Measurements from ENCODE around the gene MRPL23.
A peak's percentile ranks its signal among the peaks of the same experiment; 100 is the strongest.

Gene MRPL23

DNA sequence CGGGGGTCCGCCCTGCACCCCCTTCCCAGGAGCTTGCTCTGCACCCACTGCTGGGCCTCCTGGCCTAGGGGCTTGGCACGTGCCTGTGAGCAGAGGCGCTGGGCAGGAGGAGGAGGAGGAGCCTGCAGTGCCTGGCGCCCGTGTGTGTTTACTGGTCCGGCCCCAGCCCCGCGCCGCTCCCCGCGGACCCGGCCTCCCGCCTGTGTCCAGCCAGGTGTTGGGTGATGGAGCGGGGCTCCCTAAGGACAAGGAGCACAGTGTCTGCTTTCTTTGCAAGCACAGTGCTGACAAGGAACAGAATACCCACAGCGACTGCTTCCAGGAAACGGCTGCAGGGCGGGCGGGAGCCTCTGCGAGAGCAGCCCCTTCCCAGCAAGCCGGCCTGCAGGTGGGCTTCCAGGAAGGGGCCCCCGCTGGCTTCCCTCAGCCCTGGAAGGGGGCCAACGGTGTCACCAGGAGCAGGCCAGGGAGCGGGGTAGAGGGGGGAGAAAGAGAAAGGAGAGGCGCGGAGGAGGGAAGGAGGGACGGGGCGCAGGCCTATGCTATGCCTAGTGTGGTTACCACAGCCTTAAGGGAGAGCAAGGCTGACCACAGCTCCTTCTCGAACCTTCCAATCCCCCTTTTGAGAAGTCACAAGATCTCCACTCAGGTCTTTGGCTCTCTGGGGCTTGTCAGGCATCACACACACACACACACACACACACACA lies 43.9 kb downstream of the MRPL23 start:
- no peak for DNase-seq (ENCODE audit: low read depth, low spot score)

DNA sequence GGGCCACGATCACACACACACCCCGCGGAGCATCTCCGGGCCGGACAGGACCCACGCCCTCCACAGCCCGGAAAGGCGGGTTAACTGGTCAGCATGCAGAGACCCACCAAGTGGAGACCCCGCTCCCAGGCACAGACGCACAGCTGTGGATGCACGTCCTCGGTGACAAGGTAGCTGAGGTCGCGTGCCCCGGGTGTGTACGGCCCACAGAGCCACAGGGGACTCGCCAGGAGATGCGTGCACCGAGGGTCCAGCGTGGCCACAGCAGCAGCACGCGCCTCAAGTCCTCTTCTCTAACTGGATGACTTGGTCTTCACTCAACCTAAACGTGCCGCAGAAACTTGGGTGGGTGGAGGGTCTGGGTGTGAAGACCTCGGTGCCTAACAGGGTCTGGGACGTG lies 45.0 kb downstream of the MRPL23 start:
- DNase-seq (ENCODE audit: low read depth, low spot score): peak; percentile 1

DNA sequence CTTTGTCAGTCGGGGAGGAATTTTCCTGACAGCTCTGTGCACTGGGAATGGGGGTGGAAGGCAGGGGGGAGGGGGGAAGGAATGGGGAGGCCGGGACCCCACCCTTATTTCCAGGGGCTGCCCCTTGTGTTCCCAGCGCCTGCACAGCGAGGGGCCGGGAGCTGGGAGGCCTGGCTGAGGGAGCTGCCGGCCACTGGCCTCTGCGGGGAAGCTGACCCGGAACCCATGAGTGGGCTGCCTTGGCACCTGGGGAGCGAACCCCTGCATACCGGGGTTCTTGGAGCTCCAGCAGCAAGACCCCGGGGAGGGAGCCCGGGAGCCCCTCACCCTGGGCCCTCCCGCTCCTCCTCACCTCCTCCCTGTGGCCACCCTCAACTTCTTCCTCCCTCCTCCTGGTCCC lies 47.0 kb downstream of the MRPL23 start:
- peak; percentile 45 for DNase-seq (ENCODE audit: low read depth, low spot score)

DNA sequence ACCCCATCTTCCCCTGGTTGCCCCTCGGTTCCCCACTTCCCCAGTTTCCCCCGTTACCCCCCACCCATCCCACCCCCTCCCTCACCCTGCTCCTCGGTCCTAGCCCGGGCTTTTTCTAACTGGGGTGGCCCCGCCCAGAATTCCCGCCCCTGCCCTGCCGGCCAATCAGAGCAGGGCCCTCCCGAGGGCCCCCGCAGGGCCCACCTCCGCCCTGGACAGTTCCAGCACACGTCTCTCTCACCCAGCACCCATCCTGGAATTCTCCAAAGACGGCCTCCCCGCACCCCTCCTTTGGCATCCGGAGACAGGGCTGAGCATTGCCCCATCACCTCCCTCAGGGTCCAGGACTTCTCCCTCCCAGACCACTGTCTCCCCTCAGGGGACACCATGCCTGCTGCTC lies 50.6 kb downstream of the MRPL23 start, which contains the start of gene H19:
H19 (minus strand) TSS at position 88 of the 400 bp plus-strand sequence.
- no peak for DNase-seq (ENCODE audit: low read depth, low spot score)

DNA sequence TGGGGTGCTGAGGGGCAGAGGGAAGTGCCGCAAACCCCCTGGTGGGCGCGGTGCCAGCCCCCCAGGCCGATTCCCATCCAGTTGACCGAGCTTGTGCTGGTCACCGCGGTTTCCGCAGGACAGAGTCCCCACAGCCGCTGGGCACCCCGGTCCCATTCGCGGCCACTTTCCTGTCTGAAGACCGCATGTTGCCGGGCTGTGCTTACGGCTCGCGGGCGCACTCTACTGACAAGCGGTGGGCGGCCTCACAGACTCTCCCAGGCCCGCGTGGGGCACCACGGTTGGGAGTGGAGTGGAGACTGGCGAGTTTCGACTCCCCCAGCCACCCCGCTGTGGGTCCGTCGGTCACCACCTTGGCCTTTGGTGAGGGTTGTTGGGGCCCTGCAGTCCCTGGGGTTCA lies 51.2 kb downstream of the MRPL23 start:
- DNase-seq (ENCODE audit: low read depth, low spot score): no peak

DNA sequence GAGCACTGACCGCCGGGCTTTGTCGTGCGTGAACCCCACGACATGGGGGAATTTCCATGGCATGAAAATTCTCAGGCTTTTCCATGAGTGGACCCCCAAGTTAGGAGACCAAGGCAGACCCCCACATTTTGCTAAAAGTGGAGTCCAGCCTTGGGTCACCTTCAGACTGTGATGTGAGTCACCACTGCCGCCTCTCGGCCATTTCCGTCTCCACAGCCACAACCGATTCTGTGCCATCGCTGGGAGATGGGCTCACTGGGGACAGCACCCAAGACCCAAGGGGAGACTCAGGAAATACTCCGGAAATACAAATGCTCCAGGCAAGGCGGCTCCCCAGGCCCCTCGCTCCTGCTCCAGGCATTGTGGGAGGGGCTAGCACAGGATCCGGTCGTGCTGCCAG lies 51.7 kb downstream of the MRPL23 start:
- DNase-seq (ENCODE audit: low read depth, low spot score): no peak

DNA sequence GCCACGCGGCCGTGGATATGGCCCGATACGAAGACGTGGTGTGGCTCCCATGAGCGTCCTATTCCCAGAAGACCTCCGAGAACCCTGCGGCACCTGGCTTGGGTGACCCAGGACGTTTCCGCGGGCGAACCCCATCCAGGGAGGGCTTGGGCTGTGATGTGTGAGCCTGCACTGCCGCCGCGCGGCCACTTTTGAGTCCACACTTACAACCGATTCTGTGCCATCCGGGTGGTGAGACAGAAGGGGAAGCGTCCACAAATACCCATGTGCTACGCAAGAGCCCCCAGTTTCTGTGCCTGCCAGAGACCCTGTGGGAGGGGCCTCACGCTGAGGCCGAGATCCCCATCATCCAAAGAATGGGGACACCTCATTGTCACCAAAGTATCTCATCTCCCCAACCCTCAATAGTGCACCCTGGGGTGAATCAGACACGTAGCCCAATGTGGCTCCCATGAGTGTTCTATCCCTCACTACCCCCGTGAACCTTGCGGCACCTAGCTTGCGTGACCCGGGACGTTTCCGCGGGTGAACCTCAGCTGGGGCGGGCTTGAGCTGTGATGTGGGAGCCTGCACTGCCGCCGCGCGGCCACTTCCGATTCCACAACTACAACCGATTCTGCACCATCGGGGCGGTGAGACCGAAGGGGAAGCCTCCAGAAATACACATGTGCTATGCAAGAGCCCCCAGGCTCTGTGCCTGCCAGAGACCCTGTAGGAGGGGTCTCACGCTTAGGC lies 55.1 kb downstream of the MRPL23 start:
- DNase-seq (ENCODE audit: low read depth, low spot score): no peak

DNA sequence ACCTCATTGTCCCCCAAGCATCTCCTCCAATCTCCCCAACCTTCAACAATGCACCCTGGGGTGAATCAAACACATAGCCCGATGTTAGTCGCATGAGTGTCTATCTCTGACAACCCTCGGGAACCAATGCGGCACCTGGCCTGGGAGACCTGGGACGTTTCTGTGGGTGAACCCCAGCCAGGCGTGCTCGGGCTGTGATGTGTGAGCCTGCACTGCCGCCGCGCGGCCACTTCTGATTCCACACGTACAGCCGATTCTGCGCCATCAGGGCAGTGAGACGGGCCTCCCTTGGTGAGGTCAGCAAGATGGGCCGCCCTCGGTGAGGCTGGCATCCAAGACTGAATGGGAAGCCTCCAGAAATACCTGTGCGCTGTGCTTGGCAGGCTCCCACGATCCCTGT lies 55.7 kb downstream of the MRPL23 start:
- no peak for DNase-seq (ENCODE audit: low read depth, low spot score)

DNA sequence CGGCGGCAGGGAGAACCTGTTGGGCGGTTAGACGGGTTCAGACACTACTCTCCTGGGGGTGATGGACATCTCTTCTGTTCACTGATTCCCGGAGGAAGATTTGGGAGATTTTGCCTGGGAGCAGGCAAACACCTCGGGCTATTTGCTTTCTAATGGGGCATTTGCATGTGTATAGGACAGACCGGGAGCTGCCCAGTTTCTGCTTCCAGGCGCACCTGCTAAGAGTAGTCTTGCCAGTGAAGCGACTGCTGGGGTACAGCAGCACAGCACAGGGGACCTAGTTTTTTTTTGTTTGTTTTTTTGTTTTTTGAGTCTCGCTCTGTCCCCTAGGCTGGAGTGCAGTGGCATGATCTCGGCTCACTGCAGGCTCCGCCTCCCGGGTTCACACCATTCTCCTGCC lies 57.3 kb downstream of the MRPL23 start:
- DNase-seq (ENCODE audit: low read depth, low spot score): no peak

Measured in ELF-1 (cell line).